ENCODE data around the gene REXO4.

DNA sequence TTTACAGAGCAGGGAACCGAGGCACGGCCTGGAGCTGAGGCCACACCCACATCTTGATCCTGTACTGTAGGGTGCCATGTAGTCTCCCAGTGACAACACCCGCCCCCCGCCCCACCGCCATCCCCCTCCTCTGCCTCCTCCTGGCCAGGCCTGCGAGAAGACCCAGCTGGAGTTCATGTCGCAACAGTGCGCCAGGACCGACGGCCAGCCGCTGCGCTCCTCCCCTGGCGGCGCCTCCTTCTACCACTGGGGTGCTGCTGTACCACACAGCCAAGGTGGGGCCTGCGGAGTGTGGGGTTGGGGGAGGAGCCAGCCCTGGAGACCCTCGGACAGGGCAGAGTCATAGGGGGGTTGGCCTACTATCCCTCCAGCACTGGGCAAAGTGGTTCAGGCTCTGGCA, 18.9 kb upstream of the REXO4 start:
- TF ChIP-seq GATA2 (IDR thresholded peaks at IDR 0.05; ENCODE audit: low read depth, low read length): no peak
- TF ChIP-seq GATA3 (IDR thresholded peaks at IDR 0.05; ENCODE audit: low read depth, low read length): no peak

Measured in SH-SY5Y (cell line).